Measurements from ENCODE around the gene FAM161A.

FAM161A gene

DNA sequence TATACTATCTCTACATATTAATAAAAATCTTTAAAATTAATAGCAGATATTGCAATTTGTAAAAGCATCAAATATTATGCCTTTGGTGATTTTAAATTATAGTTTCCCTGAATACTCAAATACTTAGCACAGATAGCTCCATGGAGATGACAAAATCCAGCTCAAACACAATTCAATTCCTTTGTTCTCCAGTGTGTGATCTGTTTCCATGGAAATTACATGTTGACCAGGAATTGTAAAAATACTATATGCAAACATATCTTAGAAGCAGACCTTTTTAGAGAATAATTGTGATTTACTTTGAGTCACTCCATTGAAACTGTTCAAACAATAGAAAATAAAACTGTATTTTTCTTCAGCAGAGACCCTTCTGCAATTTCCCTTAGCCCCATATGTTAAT is 68.3 kb downstream of the FAM161A start:
- no peak for DNase-seq

DNA sequence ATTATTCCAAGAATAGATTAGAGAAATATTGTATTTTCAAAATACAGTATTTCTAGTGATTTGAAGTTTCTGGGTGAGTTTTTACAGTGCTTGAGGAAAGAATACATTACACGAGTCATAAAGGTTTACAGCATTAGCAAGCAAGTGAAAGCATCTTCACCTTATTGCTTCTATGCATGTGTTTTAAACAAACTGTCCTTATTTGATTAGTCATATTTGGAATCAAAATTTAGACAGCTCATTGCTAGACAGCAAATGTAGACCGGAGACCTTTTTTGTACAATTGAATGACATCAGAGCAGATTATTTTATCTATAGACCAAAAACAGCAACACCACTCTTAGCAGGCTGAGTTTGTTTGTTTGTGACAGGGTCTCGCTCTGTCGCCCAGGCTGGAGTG is 69.2 kb downstream of the FAM161A start:
- no peak for DNase-seq

DNA sequence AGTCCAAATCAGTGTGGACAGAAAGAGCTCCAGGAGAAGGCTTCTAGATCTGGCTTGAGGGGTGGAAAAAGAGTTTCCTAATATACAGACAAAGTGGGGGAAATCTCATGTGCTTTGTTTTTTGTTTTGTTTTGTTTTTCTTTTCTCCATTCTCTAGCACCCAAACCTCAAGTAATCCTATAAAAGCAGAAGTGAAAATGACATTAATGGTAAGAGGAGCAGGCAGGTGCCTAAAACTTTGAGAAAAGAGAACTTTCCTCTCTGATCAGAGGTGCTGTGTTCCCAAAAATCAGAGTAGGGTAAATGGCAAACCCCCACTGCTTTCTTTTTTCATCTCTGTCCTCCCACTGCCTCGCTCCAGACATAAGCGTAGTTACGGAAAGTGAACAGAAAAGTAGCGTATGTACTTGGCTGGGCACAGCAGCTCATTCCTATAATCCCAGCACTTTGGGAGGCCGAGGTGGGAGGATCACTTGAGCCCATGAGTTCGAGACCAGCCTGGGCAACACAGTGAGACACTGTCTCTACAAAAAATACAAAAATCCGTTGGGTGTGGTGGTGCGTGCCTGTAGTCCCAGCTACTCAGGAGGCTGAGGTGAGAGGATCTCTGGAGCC is 77.8 kb downstream of the FAM161A start:
- no peak for DNase-seq

All from NCI-H2227 treated with DMSO at 0.1 percent for 48 hours (cell line).